H1 (cell line): ENCODE data around the gene S100A13. TPM values are rescaled to one million over a fixed set of nuclear protein-coding genes. Genes with fewer than 3 reads are reported as not detected.

ENCODE experiments used
- CTCF ChIA-PET: fragments of 300-600 bp; sonication (Branson Sonifier 250); formaldehyde crosslinking; loops from one replicate; lab custom pipeline; 2021; ENCODE audit not compliant: partially characterized antibody; lab: Charles Lee
- POLR2A ChIA-PET: fragments of 300-600 bp; sonication (Branson Sonifier 250); formaldehyde crosslinking; loops from one replicate; lab custom pipeline; 2021; ENCODE audit warnings: inconsistent platforms; ENCODE audit not compliant: partially characterized antibody; lab: Charles Lee
- DNase-seq, 2 experiments: peaks; one replicate each; pipeline versions ENCODE4 v3.0.0 to v3.0.0-alpha.2; 2010 to 2022; ENCODE audit warnings: low spot score in 2 of 2, low read depth in 1 of 2, mixed read lengths in 1 of 2
- FAIRE-seq: peaks from 2 replicates; lab custom pipeline; 2011; peaks lifted over from hg19 to GRCh38; lab: Jason Lieb, UNC
- H2AFZ ChIP-seq: 2 replicates; pipeline ENCODE4 v1.8.1; 2012; ENCODE audit warnings: low read length, inconsistent platforms
- H2AK5ac ChIP-seq: 2 replicates; pipeline ENCODE4 v1.6.1; 2013; ENCODE audit warnings: low read depth, low read length
- H2BK120ac ChIP-seq: replicated peaks from 2 replicates; pipeline ENCODE3; 2013; ENCODE audit warnings: low read depth, low read length, inconsistent platforms
- H2BK12ac ChIP-seq: 2 replicates; pipeline ENCODE4 v1.6.1; 2013; ENCODE audit warnings: low read depth, low read length
- H2BK15ac ChIP-seq: 2 replicates; pipeline ENCODE4 v1.6.1; 2013; ENCODE audit warnings: low read length
- H2BK20ac ChIP-seq: 2 replicates; pipeline ENCODE4 v1.6.1; 2013; ENCODE audit warnings: low read length
- H2BK5ac ChIP-seq: 2 replicates; pipeline ENCODE4 v1.6.1; 2013; ENCODE audit warnings: low read depth, low read length
- H3K14ac ChIP-seq: 2 replicates; pipeline ENCODE4 v1.6.1; 2013; ENCODE audit warnings: inconsistent platforms; ENCODE audit not compliant: insufficient read length
- H3K18ac ChIP-seq: 2 replicates; pipeline ENCODE4 v1.6.1; 2013; ENCODE audit warnings: low read length; ENCODE audit errors: extremely low read depth
- H3K23ac ChIP-seq: 2 replicates; pipeline ENCODE4 v1.6.1; 2013; ENCODE audit warnings: inconsistent platforms; ENCODE audit not compliant: insufficient read length
- H3K23me2 ChIP-seq: 2 replicates; pipeline ENCODE4 v1.6.1; 2013; ENCODE audit warnings: low read depth, low read length
- H3K27ac ChIP-seq: 2 replicates; pipeline ENCODE4 v1.6.1; 2011; ENCODE audit warnings: low read depth, low read length, inconsistent platforms
- H3K27me3 ChIP-seq, 4 experiments: replicated peaks in 1 of 4; 1 replicate in 1 of 4; 2 replicates in 3 of 4; pipeline versions ENCODE4 v1.6.1 to v1.8.1; 2011 to 2013; ENCODE audit warnings: low read length in 3 of 4, mild to moderate bottlenecking in 3 of 4, inconsistent platforms in 2 of 4, mixed read lengths in 2 of 4, moderate library complexity in 1 of 4; ENCODE audit not compliant: control insufficient read depth in 3 of 4, insufficient read depth in 3 of 4; ENCODE audit errors: extremely low read depth in 1 of 4
- H3K36me3 ChIP-seq, 4 experiments: 2 replicates each; pipeline versions ENCODE4 v1.6.1 to v1.8.1; 2011 to 2013; ENCODE audit warnings: mild to moderate bottlenecking in 4 of 4, low read length in 3 of 4, moderate library complexity in 2 of 4, control low read depth in 1 of 4, inconsistent platforms in 1 of 4; ENCODE audit not compliant: insufficient read depth in 4 of 4, control insufficient read depth in 2 of 4
- H3K4ac ChIP-seq: replicated peaks from 2 replicates; pipeline ENCODE3; 2013; ENCODE audit warnings: low read length, low read depth, mixed read lengths, inconsistent platforms; ENCODE audit not compliant: insufficient read length
- H3K4me1 ChIP-seq, 4 experiments: replicated peaks in 1 of 4; 1 replicate in 1 of 4; 2 replicates in 3 of 4; pipeline versions ENCODE4 v1.6.1 to v1.8.1; 2011 to 2013; ENCODE audit warnings: low read length in 3 of 4, inconsistent platforms in 2 of 4, mixed read lengths in 1 of 4; ENCODE audit not compliant: insufficient read depth in 4 of 4, control insufficient read depth in 3 of 4
- H3K4me2 ChIP-seq, 2 experiments: 2 replicates each; pipeline versions ENCODE4 v1.6.1 to v1.8.1; 2011 to 2013; ENCODE audit warnings: low read depth in 2 of 2, low read length in 2 of 2, control low read depth in 1 of 2, inconsistent platforms in 1 of 2, mild to moderate bottlenecking in 1 of 2; ENCODE audit not compliant: insufficient read depth in 1 of 2
- H3K4me3 ChIP-seq, 4 experiments: fragments of 200-600, 300-600 bp in 1 of 4; sonication (generic), shearing (Covaris generic), sonication (Bioruptor Twin) in 1 of 4; 2 replicates each; pipeline versions ENCODE4 v1.5.1 to v1.8.1; 2011 to 2016; ENCODE audit warnings: low read length in 4 of 4, low read depth in 3 of 4, control low read depth in 2 of 4, inconsistent platforms in 2 of 4, mild to moderate bottlenecking in 2 of 4, mixed read lengths in 1 of 4, moderate library complexity in 1 of 4; ENCODE audit not compliant: insufficient read depth in 2 of 4; ENCODE audit errors: extremely low read depth in 1 of 4
- H3K56ac ChIP-seq: replicated peaks from 2 replicates; pipeline ENCODE3; 2013; ENCODE audit warnings: low read depth, mild to moderate bottlenecking, mixed read lengths, low read length, inconsistent platforms; ENCODE audit not compliant: insufficient read length
- H3K79me1 ChIP-seq: 2 replicates; pipeline ENCODE4 v1.6.1; 2013; ENCODE audit warnings: low read depth, low read length, control low read depth
- H3K79me2 ChIP-seq, 2 experiments: 2 replicates each; pipeline versions ENCODE4 v1.6.1 to v1.8.1; 2012 to 2013; ENCODE audit warnings: low read length in 2 of 2, mild to moderate bottlenecking in 2 of 2, inconsistent platforms in 1 of 2; ENCODE audit not compliant: insufficient read depth in 2 of 2, control insufficient read depth in 1 of 2
- H3K9ac ChIP-seq, 4 experiments: replicated peaks in 1 of 4; 1 replicate in 1 of 4; 2 replicates in 3 of 4; pipeline versions ENCODE4 v1.6.1 to v1.8.1; 2011 to 2013; ENCODE audit warnings: low read depth in 3 of 4, low read length in 3 of 4, control low read depth in 2 of 4, mild to moderate bottlenecking in 2 of 4, moderate library complexity in 2 of 4, inconsistent platforms in 1 of 4; ENCODE audit errors: extremely low read depth in 1 of 4
- H3K9me3 ChIP-seq, 2 experiments: 2 replicates each; pipeline versions ENCODE4 v1.6.1 to v1.8.1; 2012 to 2013; ENCODE audit warnings: mild to moderate bottlenecking in 2 of 2, moderate library complexity in 2 of 2, control low read depth in 1 of 2, inconsistent platforms in 1 of 2, low read depth in 1 of 2, low read length in 1 of 2, mixed read lengths in 1 of 2; ENCODE audit not compliant: insufficient read depth in 2 of 2
- H4K20me1 ChIP-seq, 2 experiments: replicated peaks in 1 of 2; 2 replicates each; pipeline versions ENCODE3 to v1.8.1; 2011 to 2013; ENCODE audit warnings: inconsistent platforms in 2 of 2, low read length in 2 of 2, mild to moderate bottlenecking in 1 of 2; ENCODE audit not compliant: insufficient read depth in 2 of 2, control insufficient read depth in 1 of 2
- H4K5ac ChIP-seq: 2 replicates; pipeline ENCODE4 v1.6.1; 2013; ENCODE audit warnings: low read length, low read depth, mixed read lengths, inconsistent platforms; ENCODE audit not compliant: insufficient read length
- H4K8ac ChIP-seq: 2 replicates; pipeline ENCODE4 v1.8.0; 2013; ENCODE audit warnings: mild to moderate bottlenecking, moderate library complexity, low read length, inconsistent platforms; ENCODE audit not compliant: insufficient read depth; ENCODE audit errors: extremely low read depth
- H4K91ac ChIP-seq: replicated peaks from 2 replicates; pipeline ENCODE3; 2013; ENCODE audit warnings: low read length, mixed read lengths, inconsistent platforms; ENCODE audit not compliant: insufficient read length
- CHD1 ChIP-seq: IDR thresholded peaks from 2 replicates; pipeline ENCODE4 v1.6.1; 2012; ENCODE audit warnings: low read depth, low read length, improper control_type of control experiment
- EGR1 ChIP-seq: IDR thresholded peaks from 2 replicates; pipeline ENCODE4 v1.6.1; 2011; ENCODE audit warnings: low read depth, low read length, borderline replicate concordance
- EZH2 ChIP-seq: fragments of 200-600 bp; sonication (generic); IDR thresholded peaks from 2 replicates; pipeline ENCODE4 v1.7.1; 2012; ENCODE audit warnings: low read depth, mild to moderate bottlenecking, moderate library complexity, low read length, inconsistent platforms; ENCODE audit not compliant: severe bottlenecking
- KDM4A ChIP-seq: IDR thresholded peaks from one replicate; pipeline ENCODE4 v1.7.1; 2012; ENCODE audit warnings: low read depth, mild to moderate bottlenecking, moderate library complexity, low read length, inconsistent platforms; ENCODE audit not compliant: severe bottlenecking
- POU5F1 ChIP-seq: IDR thresholded peaks from 2 replicates; pipeline ENCODE4 v1.6.1; 2011; ENCODE audit warnings: low read depth, mild to moderate bottlenecking, low read length, moderate library complexity
- RNF2 ChIP-seq: fragments of 200-900, 300-1000 bp; sonication (generic); IDR thresholded peaks from 2 replicates; pipeline ENCODE4 v1.7.1; 2016; ENCODE audit warnings: borderline replicate concordance, low read depth, mild to moderate bottlenecking, antibody characterized with exemption, low read length; ENCODE audit not compliant: poor library complexity, severe bottlenecking; ENCODE audit errors: missing control alignments
- RXRA ChIP-seq: IDR thresholded peaks from 2 replicates; pipeline ENCODE4 v1.6.1; 2011; ENCODE audit warnings: low read depth, mild to moderate bottlenecking, low read length, moderate library complexity; ENCODE audit not compliant: insufficient read depth
- TAF1 ChIP-seq: IDR thresholded peaks from 2 replicates; pipeline ENCODE4 v1.6.1; 2011; ENCODE audit warnings: mild to moderate bottlenecking, low read depth, low read length
- WGBS, 2 experiments: shearing (Covaris generic) in 1 of 2; methylation state at CpG; one replicate each; pipeline versions ENCODE4 v1.1.6 to v1.1.7; 2013 to 2015; ENCODE audit warnings: low lambda C conversion rate in 2 of 2, mixed read lengths in 2 of 2, inconsistent platforms in 1 of 2, low coverage in 1 of 2, missing lambda C conversion rate in 1 of 2; ENCODE audit not compliant: insufficient replicate concordance in 2 of 2, insufficient coverage in 1 of 2, insufficient read length in 1 of 2; ENCODE audit errors: extremely low coverage in 1 of 2, missing lambda C conversion rate in 1 of 2; 5-methylcytosine and 5-hydroxymethylcytosine counted together
- polyA plus RNA-seq, 7 experiments: library from polyadenylated mRNA; depleted of rRNA in 3 of 7; stranded (reverse) in 5 of 7; unstranded in 2 of 7; fragments of >200 nt in 5 of 7; fragments of 200-250 nt in 2 of 7; gene quantifications; 1 replicate in 5 of 7; 2 replicates in 1 of 7; 4 replicates in 1 of 7; pipeline versions ENCODE4 v1.2.1 to v1.2.3, GENCODE V29; 2011 to 2013; ENCODE audit warnings: missing spikeins in 2 of 7, mixed read lengths in 2 of 7
- total RNA-seq: library from RNA; stranded (reverse); fragmentation: NEBNext Ultra II Directional; extraction: Animal tissue kit (Norgen Biotek cat#: 25700); gene quantifications from 2 replicates; pipeline ENCODE4 v1.2.1, GENCODE V29; 2021
- TF ChIP-seq, protein P1 (sequence below): IDR thresholded peaks from 2 replicates; pipeline ENCODE4 v1.6.1; 2011; ENCODE audit warnings: low read length, improper control_type of control experiment

The S100A13 gene
- total and polyA plus RNA-seq, 2 of the 8 experiments (the other 6 are each of a cell fraction or from before 2014, with no cell fraction given): 63.6 to 127 TPM

DNA sequence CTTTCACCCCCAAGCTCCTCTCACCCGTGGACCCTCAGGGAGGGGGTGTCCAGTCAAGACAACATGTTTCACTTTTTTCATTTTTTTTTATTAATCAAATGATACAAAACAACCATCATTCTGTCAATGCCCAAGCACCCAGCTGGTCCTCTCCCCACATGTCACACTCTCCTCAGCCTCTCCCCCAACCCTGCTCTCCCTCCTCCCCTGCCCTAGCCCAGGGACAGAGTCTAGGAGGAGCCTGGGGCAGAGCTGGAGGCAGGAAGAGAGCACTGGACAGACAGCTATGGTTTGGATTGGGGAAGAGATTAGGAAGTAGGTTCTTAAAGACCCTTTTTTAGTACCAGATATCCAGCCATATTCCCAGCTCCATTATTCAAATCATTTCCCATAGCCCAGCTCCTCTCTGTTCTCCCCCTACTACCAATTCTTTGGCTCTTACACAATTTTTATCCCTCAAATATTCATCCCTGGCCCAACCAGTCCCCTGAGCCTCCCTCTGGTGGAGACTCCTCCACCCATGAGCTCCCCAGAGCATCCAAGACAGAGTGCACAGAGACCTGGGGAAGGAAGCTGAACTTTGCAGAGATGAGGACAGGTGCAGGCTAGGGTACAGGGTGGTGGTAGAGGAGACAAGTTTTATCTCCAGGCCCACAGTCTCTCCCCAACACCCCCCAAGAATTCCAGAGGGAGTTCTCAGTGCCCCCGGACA, 13.0 kb downstream of the S100A13 start:
- no peak overlapping the region for H4K91ac ChIP-seq
- H3K27me3 ChIP-seq: no peaks in the 10 kb centered on the region; a peak in 1 of 7 replicates
- H2BK12ac ChIP-seq: 0 out of 2 replicates have a peak overlapping the region, but pooled peaks have one; percentile 60
- no peak overlapping the region for H4K5ac ChIP-seq
- H3K79me2 ChIP-seq: no peaks in the 10 kb centered on the region
- no peaks in the 10 kb centered on the region for H3K79me1 ChIP-seq
- no peak overlapping the region for H3K18ac ChIP-seq
- H3K9ac ChIP-seq: no peak overlapping the region
- peaks cover 0 to 3% (median 0%) of the 10 kb centered on the region in 4 experiments; a peak in 3 of 8 replicates for H3K36me3 ChIP-seq
- no peak overlapping the region for H3K14ac ChIP-seq
- H2BK5ac ChIP-seq: no peak overlapping the region
- H4K20me1 ChIP-seq: no peaks in the 10 kb centered on the region
- peaks cover 3% of the 10 kb centered on the region for H3K23me2 ChIP-seq
- H2BK120ac ChIP-seq: no peak overlapping the region
- H3K4me1 ChIP-seq: peaks cover 0 to 21% (median 12%) of the 10 kb centered on the region in 4 experiments; a peak in 6 of 7 replicates
- DNase-seq: no peak
- H3K4me2 ChIP-seq: no peak overlapping the region
- no peak overlapping the region for H2AFZ ChIP-seq
- H3K27ac ChIP-seq: no peak overlapping the region
- FAIRE-seq: no peak
- no peaks in the 10 kb centered on the region for H3K9me3 ChIP-seq
- peak overlapping the region; percentile 48; the same call in 1 of the 2 replicates for H2BK20ac ChIP-seq
- no peak overlapping the region for H3K23ac ChIP-seq
- ChIA-PET CTCF (interaction anchor here (0.8 to 15.9 kb wide), 16 partner anchors 7 to 260 kb away, joined by 3 to 224 read pairs (median 12); partner anchors contain the start of genes S100A1, S100A13, S100A2 and S100A4), POLR2A (interaction anchor here (0.6 to 15.3 kb wide), 6 partner anchors 14 to 228 kb away, joined by 3 to 261 read pairs (median 4); partner anchors contain the start of genes CHTOP, S100A1 and S100A13)
- H2BK15ac ChIP-seq: peak overlapping the region; percentile 61; the same call in 1 of the 2 replicates
- no peak overlapping the region for H3K56ac ChIP-seq
- H3K4me3 ChIP-seq: no peak overlapping the region
- H4K8ac ChIP-seq: no peak overlapping the region
- 91% methylated on average over 2 of the region's 2 CpGs; no CpG with 5 or more reads in 1 of the 2 experiments for WGBS, 2 experiments
- no peak overlapping the region for H2AK5ac ChIP-seq
- no peak overlapping the region for H3K4ac ChIP-seq
- TF ChIP-seq KDM4A (no peak), POU5F1 (no peak), TAF1 (no peak), RNF2 (no peak), EGR1 (no peak), CHD1 (no peak), EZH2 (no peak), RXRA (no peak)
- TF ChIP-seq, protein P1, sequence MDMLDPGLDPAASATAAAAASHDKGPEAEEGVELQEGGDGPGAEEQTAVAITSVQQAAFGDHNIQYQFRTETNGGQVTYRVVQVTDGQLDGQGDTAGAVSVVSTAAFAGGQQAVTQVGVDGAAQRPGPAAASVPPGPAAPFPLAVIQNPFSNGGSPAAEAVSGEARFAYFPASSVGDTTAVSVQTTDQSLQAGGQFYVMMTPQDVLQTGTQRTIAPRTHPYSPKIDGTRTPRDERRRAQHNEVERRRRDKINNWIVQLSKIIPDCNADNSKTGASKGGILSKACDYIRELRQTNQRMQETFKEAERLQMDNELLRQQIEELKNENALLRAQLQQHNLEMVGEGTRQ: no peak
